Right lobe of liver (tissue), 4 donors: ENCODE data around the gene UBE2H.

ENCODE experiments used
- POLR2A ChIP-seq: fragments of 450-650 bp; IDR thresholded peaks from one replicate; pipeline ENCODE4 v1.6.1; 2017; ENCODE audit warnings: antibody characterized with exemption, mild to moderate bottlenecking
- TF ChIP-seq, protein P1 (sequence below), 4 donors: fragments of 200-600 bp in 3 of 4; fragments of 450-650 bp in 1 of 4; IDR thresholded peaks; one replicate each; pipeline versions ENCODE4 v1.5.1 to v1.8.0; 2016 to 2022; ENCODE audit warnings: antibody characterized with exemption in 4 of 4, mild to moderate bottlenecking in 2 of 4
- donor health status: DM: no; HTN: no; CAD: no.
- donor health status: DM: no; HTN: no; CAD: no.
- donor health status: DM: no; HTN: yes; CAD: no.

- TF ChIP-seq, protein P1, sequence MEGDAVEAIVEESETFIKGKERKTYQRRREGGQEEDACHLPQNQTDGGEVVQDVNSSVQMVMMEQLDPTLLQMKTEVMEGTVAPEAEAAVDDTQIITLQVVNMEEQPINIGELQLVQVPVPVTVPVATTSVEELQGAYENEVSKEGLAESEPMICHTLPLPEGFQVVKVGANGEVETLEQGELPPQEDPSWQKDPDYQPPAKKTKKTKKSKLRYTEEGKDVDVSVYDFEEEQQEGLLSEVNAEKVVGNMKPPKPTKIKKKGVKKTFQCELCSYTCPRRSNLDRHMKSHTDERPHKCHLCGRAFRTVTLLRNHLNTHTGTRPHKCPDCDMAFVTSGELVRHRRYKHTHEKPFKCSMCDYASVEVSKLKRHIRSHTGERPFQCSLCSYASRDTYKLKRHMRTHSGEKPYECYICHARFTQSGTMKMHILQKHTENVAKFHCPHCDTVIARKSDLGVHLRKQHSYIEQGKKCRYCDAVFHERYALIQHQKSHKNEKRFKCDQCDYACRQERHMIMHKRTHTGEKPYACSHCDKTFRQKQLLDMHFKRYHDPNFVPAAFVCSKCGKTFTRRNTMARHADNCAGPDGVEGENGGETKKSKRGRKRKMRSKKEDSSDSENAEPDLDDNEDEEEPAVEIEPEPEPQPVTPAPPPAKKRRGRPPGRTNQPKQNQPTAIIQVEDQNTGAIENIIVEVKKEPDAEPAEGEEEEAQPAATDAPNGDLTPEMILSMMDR (IDR thresholded peaks at IDR 0.05) = no peak
- no peak for TF ChIP-seq POLR2A
Observed at GRCh38 chr7:129877146-129877792, 75.5 kb downstream of the UBE2H start.
